WTC11 (cell line): ENCODE data around the gene CYP2A7.
"Not testable (repeated sequence)": the region's sequence is repeated elsewhere in the genome, so short reads cannot be mapped to it uniquely, and the experiment has no call there.

ENCODE experiments used
- CREM ChIP-seq: sonication (generic); formaldehyde crosslinking; IDR thresholded peaks from 2 replicates; pipeline ENCODE4 v1.8.1; 2022; ENCODE audit warnings: mild to moderate bottlenecking, missing genetic modification reagents, moderate library complexity
- CTCF ChIP-seq: fragments of 200-600 bp; IDR thresholded peaks from 2 replicates; pipeline ENCODE4 v1.8.0; 2022; ENCODE audit warnings: antibody characterized with exemption
- E2F1 ChIP-seq: sonication (generic); formaldehyde crosslinking; IDR thresholded peaks from 2 replicates; pipeline ENCODE4 v1.8.0; 2022; ENCODE audit warnings: mild to moderate bottlenecking, missing genetic modification reagents
- ETV6 ChIP-seq: sonication (generic); formaldehyde crosslinking; IDR thresholded peaks from 2 replicates; pipeline ENCODE4 v1.8.1; 2022; ENCODE audit warnings: mild to moderate bottlenecking, missing genetic modification reagents
- HMGXB4 ChIP-seq: sonication (generic); formaldehyde crosslinking; IDR thresholded peaks from 2 replicates; pipeline ENCODE4 v1.8.1; 2023; ENCODE audit warnings: mild to moderate bottlenecking, moderate library complexity, missing genetic modification reagents
- IRF2 ChIP-seq: sonication (generic); formaldehyde crosslinking; IDR thresholded peaks from 2 replicates; pipeline ENCODE4 v1.8.0; 2022; ENCODE audit warnings: low read depth, missing genetic modification reagents, borderline replicate concordance
- JUN ChIP-seq: sonication (generic); formaldehyde crosslinking; IDR thresholded peaks from 2 replicates; pipeline ENCODE4 v1.8.0; 2023; ENCODE audit warnings: mild to moderate bottlenecking, missing genetic modification reagents
- KAT7 ChIP-seq: sonication (generic); formaldehyde crosslinking; IDR thresholded peaks from 2 replicates; pipeline ENCODE4 v1.8.1; 2023; ENCODE audit warnings: missing genetic modification reagents, mild to moderate bottlenecking, borderline replicate concordance
- USF1 ChIP-seq: sonication (generic); formaldehyde crosslinking; IDR thresholded peaks from 2 replicates; pipeline ENCODE4 v1.8.0; 2022; ENCODE audit warnings: mild to moderate bottlenecking, missing genetic modification reagents

- not testable (repeated sequence) for TF ChIP-seq KAT7 (CRISPR knock-in tag); IRF2 (CRISPR knock-in tag); JUN (CRISPR knock-in tag); CTCF; USF1 (CRISPR knock-in tag); E2F1 (CRISPR knock-in tag); HMGXB4 (CRISPR knock-in tag); ETV6; CREM (CRISPR knock-in tag)
Observed at GRCh38 chr19:40873873-40874272, 8.2 kb downstream of the CYP2A7 start.
